ENCODE measurements around the gene LPP. TPM values are rescaled to one million over a fixed set of nuclear protein-coding genes. Genes with fewer than 3 reads are reported as not detected.

The LPP gene
- total RNA-seq, 1 experiment from 2014 or later: 54.0 TPM

DNA sequence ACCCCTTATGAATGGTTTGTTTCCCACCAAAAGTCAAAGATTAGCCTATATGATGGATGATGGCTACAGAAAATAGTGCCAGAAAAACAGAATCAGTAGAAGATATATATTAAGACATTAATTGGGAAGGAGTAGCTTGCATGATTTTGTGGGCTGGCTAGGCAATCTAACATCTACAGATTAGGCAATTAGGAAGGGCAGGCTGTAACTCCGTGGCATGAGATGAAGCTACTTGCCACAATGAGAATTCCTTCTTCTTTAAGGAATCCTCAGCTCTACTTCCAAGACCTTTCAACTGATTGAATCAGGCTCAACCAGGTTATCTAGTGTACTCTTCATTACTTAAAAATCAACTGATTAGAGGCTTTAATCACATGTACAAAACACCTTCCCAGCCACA, 426.7 kb downstream of the LPP start (continued):
- TF ChIP-seq EGR1 (IDR thresholded peaks at IDR 0.05; ENCODE audit: low read depth) (no peak), SRF (IDR thresholded peaks at IDR 0.05; ENCODE audit: low read depth) (no peak)

GRCh38 chr3:188581365-188581764, 427.4 kb downstream of the LPP start:
- ATAC-seq: no peak
- Histone ChIP-seq H4K20me1 (ENCODE audit: insufficient read depth) (0 out of 2 replicates have a peak, but pooled peaks cover 3% of the 10 kb centered on the region), H3K4me3 (replicated peaks in 1 of 2; ENCODE audit: low read depth in 1 of 2, low read length in 2 of 2) (no peak overlapping the region), H2AFZ (ENCODE audit: low read depth, low read length, poor library complexity, severe bottlenecking) (no peak overlapping the region), H3K9ac (ENCODE audit: low read length) (no peak overlapping the region), H3K9me2 (ENCODE audit: insufficient read depth) (no peaks in the 10 kb centered on the region), H3K4me1 (ENCODE audit: control insufficient read depth in 1 of 2, insufficient read depth in 2 of 2, low read length in 2 of 2) (peaks cover 0 to 7% of the 10 kb centered on the region in 2 experiments; a peak in 1 of 4 replicates), H3K4me2 (ENCODE audit: low read length) (no peak overlapping the region), H3K36me3 (ENCODE audit: control insufficient read depth in 1 of 2, insufficient read depth in 2 of 2, low read length in 2 of 2) (no peaks in the 10 kb centered on the region), H3K79me2 (ENCODE audit: insufficient read depth, low read length) (no peaks in the 10 kb centered on the region), H3K9me3 (ENCODE audit: control insufficient read depth in 1 of 2, insufficient read depth in 1 of 2, low read depth in 1 of 2, low read length in 2 of 2) (no peaks in the 10 kb centered on the region), H3K27ac (ENCODE audit: low read depth, low read length) (no peak overlapping the region), H3K27me3 (ENCODE audit: insufficient read depth, low read length) (no peaks in the 10 kb centered on the region)
- DNase-seq (ENCODE audit: low read depth, low spot score): no peak
- RAD21 ChIA-PET (ENCODE audit: low non-redundant PET in 1 of 2, low total read pairs in 2 of 2, uncharacterized antibody in 2 of 2, unreplicated experiment in 2 of 2): no interaction called here
- CTCF ChIA-PET: no interaction called here
- intact Hi-C loops (cut with micrococcal nuclease): no loop called here
- TF ChIP-seq SP1 (IDR thresholded peaks at IDR 0.05; ENCODE audit: low read depth) (no peak), CBX3 (IDR thresholded peaks at IDR 0.05; ENCODE audit: low read depth) (no peak), CEBPB (IDR thresholded peaks at IDR 0.05; ENCODE audit: low read depth) (no peak)
- no TSS peak for BruUV-seq (replicated peaks)
- POLR2A ChIA-PET: no interaction called here

DNA sequence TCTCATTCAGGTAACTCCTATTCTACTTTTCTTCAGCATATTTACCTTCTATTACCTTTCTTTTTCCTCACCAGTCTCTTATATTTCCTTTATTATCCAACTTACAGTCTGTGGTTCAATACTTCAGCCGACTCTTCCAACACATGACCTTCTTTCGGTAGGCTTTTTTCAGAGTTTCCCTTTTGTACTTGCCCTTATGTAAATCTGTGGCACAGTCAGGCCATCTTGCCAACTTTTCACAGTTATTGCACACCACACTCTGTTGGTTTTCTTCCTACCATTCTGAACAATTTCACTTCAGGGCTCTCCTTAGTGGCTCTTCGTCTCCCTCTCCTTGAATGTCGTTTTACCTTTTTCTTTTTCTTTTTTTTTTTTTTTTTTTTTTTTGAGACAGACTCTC, 427.8 kb downstream of the LPP start:
- H3K9me3 ChIP-seq (ENCODE audit: control insufficient read depth in 1 of 2, insufficient read depth in 1 of 2, low read depth in 1 of 2, low read length in 2 of 2): no peaks in the 10 kb centered on the region
- intact Hi-C loops (cut with micrococcal nuclease): no loop called here
- ChIA-PET CTCF (no interaction called here), POLR2A (no interaction called here), RAD21 (ENCODE audit: low non-redundant PET in 1 of 2, low total read pairs in 2 of 2, uncharacterized antibody in 2 of 2, unreplicated experiment in 2 of 2) (no interaction called here)
- ATAC-seq: no peak
- H2AFZ ChIP-seq (ENCODE audit: low read depth, low read length, poor library complexity, severe bottlenecking): no peak overlapping the region
- no TSS peak for BruUV-seq (replicated peaks)
- peaks cover 0 to 7% of the 10 kb centered on the region in 2 experiments; a peak in 1 of 4 replicates for H3K4me1 ChIP-seq (ENCODE audit: control insufficient read depth in 1 of 2, insufficient read depth in 2 of 2, low read length in 2 of 2)
- DNase-seq (ENCODE audit: low read depth, low spot score): no peak
- H3K4me3 ChIP-seq (replicated peaks in 1 of 2; ENCODE audit: low read depth in 1 of 2, low read length in 2 of 2): no peak overlapping the region
- no peak overlapping the region for H3K4me2 ChIP-seq (ENCODE audit: low read length)
- no peaks in the 10 kb centered on the region for H3K79me2 ChIP-seq (ENCODE audit: insufficient read depth, low read length)
- no peak overlapping the region for H3K27ac ChIP-seq (ENCODE audit: low read depth, low read length)
- H3K36me3 ChIP-seq (ENCODE audit: control insufficient read depth in 1 of 2, insufficient read depth in 2 of 2, low read length in 2 of 2): no peaks in the 10 kb centered on the region
- H3K27me3 ChIP-seq (ENCODE audit: insufficient read depth, low read length): no peaks in the 10 kb centered on the region
- 0 out of 2 replicates have a peak, but pooled peaks cover 3% of the 10 kb centered on the region for H4K20me1 ChIP-seq (ENCODE audit: insufficient read depth)
- TF ChIP-seq ZFX (IDR thresholded peaks at IDR 0.05) (no peak), YY1 (IDR thresholded peaks at IDR 0.05; ENCODE audit: extremely low read depth, insufficient replicate concordance, low read depth, low read length) (no peak), TCF7L2 (IDR thresholded peaks at IDR 0.05; ENCODE audit: borderline replicate concordance, extremely low read depth, insufficient read depth, insufficient read length) (no peak)
- H3K9ac ChIP-seq (ENCODE audit: low read length): no peak overlapping the region
- no peaks in the 10 kb centered on the region for H3K9me2 ChIP-seq (ENCODE audit: insufficient read depth)
